Measurements from ENCODE around the gene C22orf15.

DNA sequence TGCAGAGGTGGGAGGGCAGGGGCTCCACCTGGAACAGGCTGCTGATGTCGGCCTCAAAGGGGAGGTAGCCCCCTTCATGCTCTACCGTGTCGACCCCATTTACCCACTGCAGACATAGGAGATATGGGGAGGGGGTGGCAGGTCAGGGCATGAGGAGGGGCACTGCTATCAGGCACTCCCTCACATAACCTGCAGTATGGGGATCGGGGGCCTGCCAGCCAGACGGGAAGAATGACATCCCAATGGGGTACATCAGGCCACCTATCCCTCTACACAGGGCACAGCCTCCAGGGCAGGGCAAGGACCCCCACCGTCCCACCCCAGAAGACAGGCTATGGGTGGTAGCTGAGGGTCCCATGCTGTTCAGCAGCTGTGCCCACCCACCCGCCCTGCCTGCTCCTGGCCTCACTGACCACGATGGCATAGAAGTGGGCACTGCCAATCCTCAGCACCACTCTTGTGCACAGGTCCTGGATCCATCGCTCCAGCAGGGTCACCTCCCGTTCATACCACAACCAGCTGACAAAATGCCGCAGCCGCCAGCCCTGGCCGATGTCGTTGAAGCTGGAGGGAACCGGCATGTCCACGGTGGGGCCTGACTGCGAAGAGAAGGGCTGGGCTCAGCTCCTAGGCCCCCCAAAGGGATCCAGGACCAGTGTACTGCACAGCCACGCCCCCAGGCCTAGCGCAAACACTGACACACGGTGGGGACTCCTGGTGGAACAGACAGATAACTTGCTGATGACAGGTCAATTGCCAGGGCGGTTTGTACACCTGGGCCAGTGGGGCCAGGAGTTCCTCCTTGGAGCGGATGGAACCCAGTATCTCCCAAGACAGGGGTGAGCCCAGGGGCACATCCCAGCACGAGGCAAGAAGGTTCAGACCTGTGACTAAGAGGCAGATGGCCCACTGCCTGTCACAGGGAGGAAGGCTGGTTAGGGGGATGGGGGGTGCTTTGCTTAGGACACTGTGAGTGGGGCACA is 47.9 kb upstream of the C22orf15 start:
- TF ChIP-seq, protein P1, sequence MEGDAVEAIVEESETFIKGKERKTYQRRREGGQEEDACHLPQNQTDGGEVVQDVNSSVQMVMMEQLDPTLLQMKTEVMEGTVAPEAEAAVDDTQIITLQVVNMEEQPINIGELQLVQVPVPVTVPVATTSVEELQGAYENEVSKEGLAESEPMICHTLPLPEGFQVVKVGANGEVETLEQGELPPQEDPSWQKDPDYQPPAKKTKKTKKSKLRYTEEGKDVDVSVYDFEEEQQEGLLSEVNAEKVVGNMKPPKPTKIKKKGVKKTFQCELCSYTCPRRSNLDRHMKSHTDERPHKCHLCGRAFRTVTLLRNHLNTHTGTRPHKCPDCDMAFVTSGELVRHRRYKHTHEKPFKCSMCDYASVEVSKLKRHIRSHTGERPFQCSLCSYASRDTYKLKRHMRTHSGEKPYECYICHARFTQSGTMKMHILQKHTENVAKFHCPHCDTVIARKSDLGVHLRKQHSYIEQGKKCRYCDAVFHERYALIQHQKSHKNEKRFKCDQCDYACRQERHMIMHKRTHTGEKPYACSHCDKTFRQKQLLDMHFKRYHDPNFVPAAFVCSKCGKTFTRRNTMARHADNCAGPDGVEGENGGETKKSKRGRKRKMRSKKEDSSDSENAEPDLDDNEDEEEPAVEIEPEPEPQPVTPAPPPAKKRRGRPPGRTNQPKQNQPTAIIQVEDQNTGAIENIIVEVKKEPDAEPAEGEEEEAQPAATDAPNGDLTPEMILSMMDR (IDR thresholded peaks at IDR 0.05) = no peak
- no peak for TF ChIP-seq POLR2A (IDR thresholded peaks at IDR 0.05)
